ENCODE measurements around the gene ZNF75A.

ZNF75A gene

GRCh38 chr16:3289998-3290673 is 15.2 kb upstream of the ZNF75A start:
- Histone ChIP-seq H3K79me1 (ENCODE audit: low read depth, low read length) (peaks cover 6% of the 10 kb centered on the region), H3K4me3 (ENCODE audit: low read length in 2 of 2) (no peak overlapping the region), H3K9ac (ENCODE audit: low read depth, low read length, poor library complexity) (no peak overlapping the region), H2BK120ac (ENCODE audit: low read depth, low read length) (no peak overlapping the region), H2BK12ac (ENCODE audit: low read length) (no peak overlapping the region), H3K27ac (replicated peaks; ENCODE audit: low read length) (no peak overlapping the region), H3K18ac (ENCODE audit: low read length) (no peak overlapping the region), H4K91ac (ENCODE audit: low read depth, low read length, poor library complexity) (no peak overlapping the region), H3K9me3 (replicated peaks in 1 of 2; ENCODE audit: control insufficient read depth in 2 of 2, insufficient read depth in 1 of 2, low read depth in 1 of 2, low read length in 2 of 2) (peaks cover 63 to 83% of the 10 kb centered on the region in 2 donors), H4K8ac (ENCODE audit: low read depth, low read length) (no peak overlapping the region), H2BK5ac (ENCODE audit: low read length) (no peak overlapping the region), H2BK15ac (ENCODE audit: low read length) (no peak overlapping the region), H2AFZ (ENCODE audit: low read length) (no peak overlapping the region), H3K14ac (ENCODE audit: low read length) (no peak overlapping the region), H3K4ac (ENCODE audit: low read length) (no peak overlapping the region), H3K36me3 (replicated peaks in 1 of 2; ENCODE audit: control insufficient read depth in 2 of 2, insufficient read depth in 2 of 2, low read length in 2 of 2) (peaks cover 56 to 92% of the 10 kb centered on the region in 2 donors), H2AK5ac (ENCODE audit: low read depth, low read length) (no peak overlapping the region), H3K23ac (ENCODE audit: low read depth, low read length, poor library complexity) (no peak overlapping the region), H3K4me2 (ENCODE audit: insufficient read depth, low read length, poor library complexity, severe bottlenecking) (no peak overlapping the region), H3K27me3 (ENCODE audit: control insufficient read depth in 3 of 3, insufficient read depth in 3 of 3, low read depth in 1 of 3, low read length in 3 of 3) (no peaks in the 10 kb centered on the region), H3K4me1 (ENCODE audit: control insufficient read depth in 2 of 2, insufficient read depth in 1 of 2, low read depth in 1 of 2, low read length in 2 of 2) (no peaks in the 10 kb centered on the region)
- WGBS, 2 donors (ENCODE audit: extremely low coverage in 2 of 2, insufficient read length in 2 of 2, insufficient replicate concordance in 1 of 2): no CpG with 5 or more reads among the region's 16 CpGs
- DNase-seq (ENCODE audit: low spot score): no peak

GRCh38 chr16:3292604-3293003 is 12.7 kb upstream of the ZNF75A start:
- Histone ChIP-seq H3K4ac (ENCODE audit: low read length) (no peak overlapping the region), H2BK5ac (ENCODE audit: low read length) (no peak overlapping the region), H3K27me3 (ENCODE audit: control insufficient read depth in 3 of 3, insufficient read depth in 3 of 3, low read depth in 1 of 3, low read length in 3 of 3) (no peaks in the 10 kb centered on the region), H3K79me1 (ENCODE audit: low read depth, low read length) (no peaks in the 10 kb centered on the region), H3K18ac (ENCODE audit: low read length) (no peak overlapping the region), H3K36me3 (replicated peaks in 1 of 2; ENCODE audit: control insufficient read depth in 2 of 2, insufficient read depth in 2 of 2, low read length in 2 of 2) (peaks cover 46 to 82% of the 10 kb centered on the region in 2 donors), H3K4me1 (ENCODE audit: control insufficient read depth in 2 of 2, insufficient read depth in 1 of 2, low read depth in 1 of 2, low read length in 2 of 2) (no peaks in the 10 kb centered on the region), H2BK12ac (ENCODE audit: low read length) (no peak overlapping the region), H4K91ac (ENCODE audit: low read depth, low read length, poor library complexity) (no peak overlapping the region), H3K27ac (replicated peaks; ENCODE audit: low read length) (no peak overlapping the region), H3K23ac (ENCODE audit: low read depth, low read length, poor library complexity) (no peak overlapping the region), H3K14ac (ENCODE audit: low read length) (no peak overlapping the region), H3K9ac (ENCODE audit: low read depth, low read length, poor library complexity) (no peak overlapping the region), H2BK15ac (ENCODE audit: low read length) (no peak overlapping the region), H3K4me3 (ENCODE audit: low read length in 2 of 2) (no peak overlapping the region), H2AFZ (ENCODE audit: low read length) (no peak overlapping the region), H3K9me3 (replicated peaks in 1 of 2; ENCODE audit: control insufficient read depth in 2 of 2, insufficient read depth in 1 of 2, low read depth in 1 of 2, low read length in 2 of 2) (peaks cover 63 to 74% of the 10 kb centered on the region in 2 donors), H4K8ac (ENCODE audit: low read depth, low read length) (no peak overlapping the region), H2BK120ac (ENCODE audit: low read depth, low read length) (no peak overlapping the region), H2AK5ac (ENCODE audit: low read depth, low read length) (no peak overlapping the region), H3K4me2 (ENCODE audit: insufficient read depth, low read length, poor library complexity, severe bottlenecking) (no peak overlapping the region)
- DNase-seq (ENCODE audit: low spot score): no peak
- WGBS, 2 donors (ENCODE audit: extremely low coverage in 2 of 2, insufficient read length in 2 of 2, insufficient replicate concordance in 1 of 2): no CpG with 5 or more reads among the region's 3 CpGs

- Histone ChIP-seq H3K4me1 (ENCODE audit: control insufficient read depth in 2 of 2, insufficient read depth in 1 of 2, low read depth in 1 of 2, low read length in 2 of 2) (no peaks in the 10 kb centered on the region), H3K14ac (ENCODE audit: low read length) (no peak overlapping the region), H2AK5ac (ENCODE audit: low read depth, low read length) (no peak overlapping the region), H2BK15ac (ENCODE audit: low read length) (no peak overlapping the region), H2AFZ (ENCODE audit: low read length) (no peak overlapping the region), H4K91ac (ENCODE audit: low read depth, low read length, poor library complexity) (no peak overlapping the region), H3K4me3 (ENCODE audit: low read length in 2 of 2) (no peak overlapping the region), H2BK120ac (ENCODE audit: low read depth, low read length) (no peak overlapping the region), H3K23ac (ENCODE audit: low read depth, low read length, poor library complexity) (no peak overlapping the region), H2BK5ac (ENCODE audit: low read length) (no peak overlapping the region), H4K8ac (ENCODE audit: low read depth, low read length) (no peak overlapping the region), H3K4me2 (ENCODE audit: insufficient read depth, low read length, poor library complexity, severe bottlenecking) (no peak overlapping the region), H3K18ac (ENCODE audit: low read length) (no peak overlapping the region), H3K79me1 (ENCODE audit: low read depth, low read length) (no peaks in the 10 kb centered on the region), H3K4ac (ENCODE audit: low read length) (no peak overlapping the region), H2BK12ac (ENCODE audit: low read length) (no peak overlapping the region), H3K9ac (ENCODE audit: low read depth, low read length, poor library complexity) (no peak overlapping the region), H3K27me3 (ENCODE audit: control insufficient read depth in 3 of 3, insufficient read depth in 3 of 3, low read depth in 1 of 3, low read length in 3 of 3) (no peaks in the 10 kb centered on the region), H3K27ac (replicated peaks; ENCODE audit: low read length) (no peak overlapping the region), H3K36me3 (replicated peaks in 1 of 2; ENCODE audit: control insufficient read depth in 2 of 2, insufficient read depth in 2 of 2, low read length in 2 of 2) (peaks cover 27 to 82% of the 10 kb centered on the region in 2 donors), H3K9me3 (replicated peaks in 1 of 2; ENCODE audit: control insufficient read depth in 2 of 2, insufficient read depth in 1 of 2, low read depth in 1 of 2, low read length in 2 of 2) (peaks cover 47 to 72% of the 10 kb centered on the region in 2 donors)
- WGBS, 2 donors (ENCODE audit: extremely low coverage in 2 of 2, insufficient read length in 2 of 2, insufficient replicate concordance in 1 of 2): no CpG with 5 or more reads among the region's 45 CpGs
- no peak for DNase-seq (ENCODE audit: low spot score)
Observed at GRCh38 chr16:3295209-3295608, 10.1 kb upstream of the ZNF75A start.

GRCh38 chr16:3295783-3296182 is 9.5 kb upstream of the ZNF75A start:
- WGBS, 2 donors (ENCODE audit: extremely low coverage in 2 of 2, insufficient read length in 2 of 2, insufficient replicate concordance in 1 of 2): no CpG with 5 or more reads among the region's 13 CpGs
- H3K36me3 ChIP-seq (replicated peaks in 1 of 2; ENCODE audit: control insufficient read depth in 2 of 2, insufficient read depth in 2 of 2, low read length in 2 of 2): peaks cover 21 to 82% of the 10 kb centered on the region in 2 donors

More at GRCh38 chr16:3295783-3296182, 9.5 kb upstream of the ZNF75A start:
- Histone ChIP-seq H2BK12ac (ENCODE audit: low read length) (no peak overlapping the region), H3K9ac (ENCODE audit: low read depth, low read length, poor library complexity) (no peak overlapping the region), H3K4ac (ENCODE audit: low read length) (no peak overlapping the region), H3K27me3 (ENCODE audit: control insufficient read depth in 3 of 3, insufficient read depth in 3 of 3, low read depth in 1 of 3, low read length in 3 of 3) (no peaks in the 10 kb centered on the region), H3K23ac (ENCODE audit: low read depth, low read length, poor library complexity) (no peak overlapping the region), H2BK15ac (ENCODE audit: low read length) (no peak overlapping the region), H3K4me3 (ENCODE audit: low read length in 2 of 2) (no peak overlapping the region), H3K18ac (ENCODE audit: low read length) (no peak overlapping the region), H2AFZ (ENCODE audit: low read length) (no peak overlapping the region), H4K91ac (ENCODE audit: low read depth, low read length, poor library complexity) (no peak overlapping the region), H3K9me3 (replicated peaks in 1 of 2; ENCODE audit: control insufficient read depth in 2 of 2, insufficient read depth in 1 of 2, low read depth in 1 of 2, low read length in 2 of 2) (peaks cover 45 to 72% of the 10 kb centered on the region in 2 donors), H4K8ac (ENCODE audit: low read depth, low read length) (no peak overlapping the region), H3K4me1 (ENCODE audit: control insufficient read depth in 2 of 2, insufficient read depth in 1 of 2, low read depth in 1 of 2, low read length in 2 of 2) (no peaks in the 10 kb centered on the region), H3K27ac (replicated peaks; ENCODE audit: low read length) (no peak overlapping the region), H3K14ac (ENCODE audit: low read length) (no peak overlapping the region), H2AK5ac (ENCODE audit: low read depth, low read length) (no peak overlapping the region), H3K4me2 (ENCODE audit: insufficient read depth, low read length, poor library complexity, severe bottlenecking) (no peak overlapping the region), H3K79me1 (ENCODE audit: low read depth, low read length) (no peaks in the 10 kb centered on the region), H2BK120ac (ENCODE audit: low read depth, low read length) (no peak overlapping the region), H2BK5ac (ENCODE audit: low read length) (no peak overlapping the region)
- DNase-seq (ENCODE audit: low spot score): no peak
